Measurements from ENCODE around the gene DDX50. TPM values are rescaled to one million over a fixed set of nuclear protein-coding genes. Genes with fewer than 3 reads are reported as not detected.

The DDX50 gene
- total and polyA plus RNA-seq, 12 donors = 7.2 to 21.7 (median 19.8) TPM

DNA sequence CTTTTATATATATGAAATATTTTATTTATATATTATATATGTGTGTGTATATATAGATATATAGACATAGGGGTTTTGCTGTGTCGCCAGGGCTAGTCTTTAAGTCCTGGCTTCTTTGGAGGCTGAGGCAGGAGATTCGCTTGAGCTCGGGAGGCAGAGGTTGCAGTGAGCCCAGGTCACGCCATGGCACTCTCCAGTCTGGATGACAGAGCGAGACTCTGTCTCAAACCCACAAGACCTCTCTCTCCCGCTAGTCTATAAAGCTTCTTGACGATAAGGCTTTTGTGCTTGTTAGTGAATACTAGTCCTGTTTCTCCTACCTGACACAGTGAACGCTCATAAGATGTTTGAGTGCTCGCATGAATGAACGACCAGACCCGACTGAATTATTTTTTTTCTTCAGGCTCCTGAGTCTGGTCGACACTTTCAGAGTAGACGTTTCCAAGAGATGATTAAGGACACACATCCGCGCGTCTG lies 54.3 kb downstream of the DDX50 start:
- Histone ChIP-seq H3K4me3 (peak overlapping the region; percentile 59 to 99 (median 90)), H3K36me3 (peaks cover 0 to 33% (median 6%) of the 10 kb centered on the region in 9 donors), H3K9me3 (no peaks in the 10 kb centered on the region), H3K27ac (peak overlapping the region in 9 of 10 donors; percentile 75 to 95 (median 91)), H3K27me3 (no peaks in the 10 kb centered on the region), H3K4me1 (peaks cover 3 to 41% (median 22%) of the 10 kb centered on the region in 9 donors)
- DNase-seq (no peak), ATAC-seq (peak in 1 of 8 donors; percentile 1)
- 5 to 7% methylated on average over 16 of the region's 16 CpGs for WGBS, 2 donors
- intact Hi-C loops (cut with DNase I) = no loop called here
- TF ChIP-seq, protein P1, sequence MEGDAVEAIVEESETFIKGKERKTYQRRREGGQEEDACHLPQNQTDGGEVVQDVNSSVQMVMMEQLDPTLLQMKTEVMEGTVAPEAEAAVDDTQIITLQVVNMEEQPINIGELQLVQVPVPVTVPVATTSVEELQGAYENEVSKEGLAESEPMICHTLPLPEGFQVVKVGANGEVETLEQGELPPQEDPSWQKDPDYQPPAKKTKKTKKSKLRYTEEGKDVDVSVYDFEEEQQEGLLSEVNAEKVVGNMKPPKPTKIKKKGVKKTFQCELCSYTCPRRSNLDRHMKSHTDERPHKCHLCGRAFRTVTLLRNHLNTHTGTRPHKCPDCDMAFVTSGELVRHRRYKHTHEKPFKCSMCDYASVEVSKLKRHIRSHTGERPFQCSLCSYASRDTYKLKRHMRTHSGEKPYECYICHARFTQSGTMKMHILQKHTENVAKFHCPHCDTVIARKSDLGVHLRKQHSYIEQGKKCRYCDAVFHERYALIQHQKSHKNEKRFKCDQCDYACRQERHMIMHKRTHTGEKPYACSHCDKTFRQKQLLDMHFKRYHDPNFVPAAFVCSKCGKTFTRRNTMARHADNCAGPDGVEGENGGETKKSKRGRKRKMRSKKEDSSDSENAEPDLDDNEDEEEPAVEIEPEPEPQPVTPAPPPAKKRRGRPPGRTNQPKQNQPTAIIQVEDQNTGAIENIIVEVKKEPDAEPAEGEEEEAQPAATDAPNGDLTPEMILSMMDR (IDR thresholded peaks at IDR 0.05) = no peak

GRCh38 chr10:68955832-68956532 lies 54.9 kb downstream of the DDX50 start, which contains the start of gene DDX21:
Gene DDX21 (plus strand): TSS chr10:68956170. CDS start chr10:68956226, 56 bp downstream.
- Histone ChIP-seq H3K4me3 (peak within 1 kb of the TSS; percentile 59 to 99 (median 90)), H3K27me3 (no peaks in the 10 kb centered on the region), H3K36me3 (peaks cover 0 to 33% (median 6%) of the 10 kb centered on the region in 9 donors), H3K9me3 (no peaks in the 10 kb centered on the region), H3K27ac (peak within 1 kb of the TSS; percentile 26 to 95 (median 90)), H3K4me1 (peaks cover 3 to 46% (median 22%) of the 10 kb centered on the region in 9 donors)
- intact Hi-C loops (cut with DNase I) = loop anchor here in 1 of 10 donors (1.0 kb wide), 1 partner anchor 137 kb away; no protein-coding TSS in a partner anchor
- WGBS, 2 donors = 0% methylated on average over 52 to 53 of the region's 53 CpGs
- DNase-seq (peak; percentile 84 to 92), ATAC-seq (peak; percentile 97 to 99 (median 98))
- TF ChIP-seq, protein P1 (IDR thresholded peaks at IDR 0.05) = peak; percentile 25 to 73 (median 52)

DNA sequence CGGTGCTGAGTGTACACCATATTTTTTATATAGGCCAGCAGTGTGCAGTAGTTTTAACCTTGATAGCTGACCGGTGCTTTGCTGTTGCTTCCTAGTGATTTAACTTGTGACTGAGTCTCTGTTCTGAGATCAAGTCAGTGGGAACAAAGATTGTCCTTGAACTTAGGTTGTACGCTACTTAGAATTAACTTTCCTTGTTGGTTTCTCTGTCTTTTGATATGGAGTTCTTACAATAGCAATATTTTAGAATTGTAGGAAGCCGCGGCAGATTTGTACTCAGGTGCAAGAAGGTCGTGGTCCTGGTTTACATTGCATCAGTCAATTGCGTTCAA lies 56.1 kb downstream of the DDX50 start:
- Histone ChIP-seq H3K27me3 (no peaks in the 10 kb centered on the region), H3K4me1 (peaks cover 3 to 55% (median 22%) of the 10 kb centered on the region in 9 donors), H3K36me3 (peaks cover 0 to 42% (median 16%) of the 10 kb centered on the region in 9 donors), H3K9me3 (no peaks in the 10 kb centered on the region), H3K27ac (peak overlapping the region in 5 of 10 donors; percentile 75 to 95 (median 91)), H3K4me3 (peak overlapping the region; percentile 59 to 99 (median 90))
- intact Hi-C loops (cut with DNase I) = no loop called here
- ATAC-seq = no peak
- DNase-seq = no peak
- TF ChIP-seq, protein P1 (IDR thresholded peaks at IDR 0.05) = no peak
- WGBS, 2 donors = 59 to 60% methylated on average over 7 of the region's 7 CpGs

GRCh38 chr10:68957654-68958053 lies 56.5 kb downstream of the DDX50 start:
- 58 to 65% methylated on average over 3 of the region's 3 CpGs for WGBS, 2 donors
- peak overlapping the region in 4 of 10 donors; percentile 90 to 95 (median 91) for H3K27ac ChIP-seq
- intact Hi-C loops (cut with DNase I) = no loop called here

More at GRCh38 chr10:68957654-68958053, 56.5 kb downstream of the DDX50 start:
- Histone ChIP-seq H3K36me3 (peaks cover 0 to 42% (median 20%) of the 10 kb centered on the region in 9 donors), H3K4me3 (peak overlapping the region in 9 of 10 donors; percentile 59 to 99 (median 91)), H3K9me3 (no peaks in the 10 kb centered on the region), H3K27me3 (no peaks in the 10 kb centered on the region), H3K4me1 (peaks cover 3 to 55% (median 22%) of the 10 kb centered on the region in 9 donors)
- TF ChIP-seq, protein P1 (IDR thresholded peaks at IDR 0.05) = no peak
- no peak for DNase-seq
- ATAC-seq = no peak
